ENCODE data around the gene TTLL9.

Gene TTLL9

GRCh38 chr20:31860390-31861134 is 9.9 kb upstream of the TTLL9 start:
- no peak for TF ChIP-seq CTCF (IDR thresholded peaks at IDR 0.05; ENCODE audit: control extremely low read depth, extremely low read depth, low read depth, missing control alignments)
- ChIA-PET CTCF (interaction anchor here (0.8 to 5.8 kb wide), 8 partner anchors 9 to 230 kb away, joined by 3 to 54 read pairs (median 5); partner anchors contain the start of genes DUSP15, PDRG1 and TTLL9), POLR2A (interaction anchor here (0.7 kb wide), 1 partner anchor 91 kb away, joined by 4 read pairs; the partner anchor contains the start of gene PDRG1)
- no peak for DNase-seq (ENCODE audit: extremely low spot score)

GRCh38 chr20:31861135-31861384 is 9.4 kb upstream of the TTLL9 start:
- TF ChIP-seq CTCF (IDR thresholded peaks at IDR 0.05; ENCODE audit: control extremely low read depth, extremely low read depth, low read depth, missing control alignments), result no peak
- ChIA-PET CTCF (interaction anchor here (1.5 to 5.8 kb wide), 3 partner anchors 9 to 91 kb away, joined by 4 to 54 read pairs (median 19); partner anchors contain the start of genes DUSP15, PDRG1 and TTLL9), POLR2A (interaction anchor here (0.6 kb wide), 3 partner anchors 91 to 976 kb away, joined by 3 read pairs; partner anchors contain the start of gene PDRG1)
- DNase-seq (ENCODE audit: extremely low spot score), result no peak

GRCh38 chr20:31861385-31862156 is 8.9 kb upstream of the TTLL9 start:
- DNase-seq (ENCODE audit: extremely low spot score), result peak; percentile 92
- POLR2A ChIA-PET, result interaction anchor here (0.6 kb wide), 3 partner anchors 90 to 976 kb away, joined by 3 read pairs; partner anchors contain the start of gene PDRG1
- CTCF ChIA-PET, result interaction anchor here (1.3 to 5.8 kb wide), 3 partner anchors 10 to 169 kb away, joined by 4 to 54 read pairs (median 16); partner anchors contain the start of gene PDRG1
- TF ChIP-seq CTCF (IDR thresholded peaks at IDR 0.05; ENCODE audit: control extremely low read depth, extremely low read depth, low read depth, missing control alignments), result no peak

GRCh38 chr20:31862157-31862470 is 8.3 kb upstream of the TTLL9 start:
- ChIA-PET POLR2A (no interaction called here), CTCF (interaction anchor here (1.3 to 5.8 kb wide), 4 partner anchors 10 to 169 kb away, joined by 4 to 54 read pairs (median 11); partner anchors contain the start of gene PDRG1)
- DNase-seq (ENCODE audit: extremely low spot score), result no peak
- TF ChIP-seq CTCF (IDR thresholded peaks at IDR 0.05; ENCODE audit: control extremely low read depth, extremely low read depth, low read depth, missing control alignments), result no peak

- TF ChIP-seq CTCF (IDR thresholded peaks at IDR 0.05; ENCODE audit: control extremely low read depth, extremely low read depth, low read depth, missing control alignments), result no peak
- CTCF ChIA-PET, result interaction anchor here (0.7 to 5.8 kb wide), 8 partner anchors 8 to 168 kb away, joined by 3 to 54 read pairs (median 4); partner anchors contain the start of gene PDRG1
- no peak for DNase-seq (ENCODE audit: extremely low spot score)
- POLR2A ChIA-PET, result interaction anchor here (0.8 kb wide), 1 partner anchor 89 kb away, joined by 8 read pairs; the partner anchor contains the start of gene PDRG1
Measured at GRCh38 chr20:31862506-31862905, 7.9 kb upstream of the TTLL9 start.

Data from GM10248 (cell line).